Occipital lobe (tissue), 2 donors: ENCODE measurements around the gene UMPS. TPM values are rescaled to one million over a fixed set of nuclear protein-coding genes. Genes with fewer than 3 reads are reported as not detected.

ENCODE experiments used
- DNase-seq: peaks from one replicate; lab custom pipeline; 2025; lab: John Stamatoyannopoulos, UW
- total RNA-seq: library from RNA; depleted of rRNA; stranded (reverse); fragments of >200 nt; gene quantifications from one replicate; pipeline ENCODE4 v1.2.3, GENCODE V29; 2014

Gene UMPS
- total RNA-seq = 59.9 TPM

DNA sequence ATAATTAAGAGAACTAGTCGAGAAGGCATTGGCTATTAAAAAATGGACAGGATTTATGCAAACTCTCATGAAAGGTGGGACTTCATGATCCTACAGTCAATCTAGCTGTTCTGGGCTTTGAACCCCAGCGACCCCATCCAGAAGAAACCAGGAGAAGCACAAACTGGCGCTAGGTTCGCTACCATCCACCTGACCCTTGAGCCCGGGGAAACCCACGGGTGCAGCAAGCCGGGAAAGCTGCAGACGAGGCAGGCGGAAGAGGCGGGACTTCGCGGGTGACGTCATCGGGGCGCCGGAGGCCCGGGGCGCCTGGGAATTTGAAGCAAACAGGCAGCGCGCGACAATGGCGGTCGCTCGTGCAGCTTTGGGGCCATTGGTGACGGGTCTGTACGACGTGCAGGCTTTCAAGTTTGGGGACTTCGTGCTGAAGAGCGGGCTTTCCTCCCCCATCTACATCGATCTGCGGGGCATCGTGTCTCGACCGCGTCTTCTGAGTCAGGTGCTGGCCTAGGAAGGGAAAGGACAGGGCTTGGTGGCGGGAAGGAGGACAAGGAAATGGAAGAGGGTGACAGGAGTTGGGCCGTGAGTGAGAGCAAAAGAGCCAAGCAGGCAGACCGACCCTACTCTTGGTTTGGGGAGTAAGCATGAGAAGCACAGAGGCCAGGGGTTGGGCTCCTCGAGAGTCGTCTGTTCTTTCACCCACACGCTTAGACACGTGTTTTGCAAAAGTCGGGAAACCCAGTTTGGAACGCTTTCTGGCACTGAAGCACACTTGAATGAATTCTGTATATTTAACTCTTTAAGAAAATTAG is at the start of gene UMPS:
UMPS (plus strand) TSS at position 324 of the 812 bp plus-strand sequence; CDS start at position 344, 20 bp downstream.
- DNase-seq = peak; percentile 78

DNA sequence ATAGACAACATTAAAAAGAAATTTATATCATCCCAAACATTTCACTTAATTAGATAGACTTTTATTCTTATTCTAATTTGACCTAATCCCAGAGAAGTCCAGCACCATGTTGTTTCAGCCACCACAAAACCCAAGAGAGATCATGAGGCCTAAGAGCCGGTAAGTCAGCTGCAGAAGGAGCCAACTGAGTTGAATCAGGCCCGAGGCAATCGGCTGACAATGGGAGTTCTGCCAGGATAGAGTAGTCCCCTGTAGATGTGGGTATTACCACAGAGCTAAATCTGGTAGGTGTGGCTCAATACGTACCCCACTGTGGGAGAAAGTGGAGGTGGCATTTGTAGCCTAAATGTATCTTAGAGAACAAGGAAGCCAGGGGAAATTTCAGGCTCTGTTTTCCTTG is 49.7 kb upstream of the UMPS start:
- no peak for DNase-seq

DNA sequence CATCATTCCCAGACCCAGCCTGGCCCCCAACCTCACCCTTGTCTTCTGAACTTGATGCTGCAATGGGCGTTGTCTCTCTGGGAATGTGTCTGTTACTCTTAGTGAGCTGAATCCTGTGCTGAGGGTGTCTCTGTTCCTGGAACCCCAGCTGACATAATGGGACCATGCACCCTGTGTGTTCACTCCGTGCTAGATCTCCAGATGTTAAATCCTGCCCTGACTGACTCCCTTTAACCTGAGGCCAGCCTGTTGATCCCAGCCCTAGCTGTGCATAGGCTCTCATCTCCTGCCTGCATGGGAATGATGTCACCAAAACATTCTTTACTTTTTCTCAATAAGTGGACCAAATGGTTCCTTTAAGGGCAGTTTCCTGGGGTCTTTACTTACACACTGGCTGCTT is 48.0 kb upstream of the UMPS start:
- no peak for DNase-seq

DNA sequence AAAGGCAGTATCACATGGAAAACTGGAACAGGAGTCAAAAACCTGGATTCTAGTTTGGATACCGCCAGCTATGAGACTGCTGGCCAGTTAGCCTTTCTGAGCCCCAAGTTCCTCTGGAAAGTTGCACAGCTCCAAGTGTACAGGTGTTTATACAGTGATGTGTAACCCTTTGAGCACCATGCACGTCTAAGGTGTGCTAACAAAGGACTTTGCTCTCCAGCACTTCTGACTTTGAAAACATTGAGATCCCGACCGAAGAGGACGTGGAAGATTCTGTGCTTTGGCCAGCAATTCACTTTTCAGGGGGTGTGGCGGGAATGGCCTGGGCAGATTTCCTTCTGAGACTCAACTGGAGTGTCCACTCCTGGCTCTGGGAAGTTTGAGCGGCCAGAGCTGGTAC is 45.8 kb upstream of the UMPS start:
- DNase-seq = no peak

DNA sequence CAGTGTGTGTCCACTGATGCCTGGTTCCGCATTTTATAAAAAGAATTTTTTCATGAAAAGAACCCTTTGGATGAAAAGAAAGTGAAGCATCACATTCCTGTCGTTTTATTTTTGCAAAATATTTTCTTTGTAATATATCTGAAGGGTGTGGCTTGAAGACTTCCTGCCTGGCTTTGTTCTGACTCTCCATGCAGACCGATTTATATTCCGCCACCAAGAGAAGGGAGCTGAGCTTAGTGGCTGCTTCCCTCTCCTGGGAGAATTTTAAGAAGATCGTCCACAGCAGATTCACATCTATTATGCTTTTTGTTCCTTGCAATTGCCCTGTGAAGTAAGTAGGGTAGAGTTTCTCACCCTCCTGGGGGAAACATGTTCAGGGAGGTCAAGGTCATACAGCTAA is 45.2 kb upstream of the UMPS start:
- DNase-seq = no peak

DNA sequence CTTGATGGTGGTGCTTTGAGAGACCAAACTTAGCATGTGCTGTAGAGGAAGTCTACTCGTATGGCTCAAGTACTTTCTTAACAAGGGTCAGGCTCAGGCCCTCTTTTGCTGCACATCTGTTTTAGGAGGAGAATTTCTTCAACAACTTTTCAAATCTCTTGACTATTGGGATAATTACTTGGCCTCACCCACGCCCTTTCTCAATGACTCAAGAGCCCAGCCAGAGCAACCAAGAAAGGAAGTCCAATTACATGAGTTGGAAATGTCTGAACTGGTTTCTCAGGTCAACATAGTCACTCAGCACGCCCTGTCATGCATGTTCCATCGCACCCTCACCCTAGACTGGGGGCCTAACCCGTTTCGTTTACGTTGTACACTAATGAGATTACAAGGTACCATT is 44.8 kb upstream of the UMPS start:
- no peak for DNase-seq

DNA sequence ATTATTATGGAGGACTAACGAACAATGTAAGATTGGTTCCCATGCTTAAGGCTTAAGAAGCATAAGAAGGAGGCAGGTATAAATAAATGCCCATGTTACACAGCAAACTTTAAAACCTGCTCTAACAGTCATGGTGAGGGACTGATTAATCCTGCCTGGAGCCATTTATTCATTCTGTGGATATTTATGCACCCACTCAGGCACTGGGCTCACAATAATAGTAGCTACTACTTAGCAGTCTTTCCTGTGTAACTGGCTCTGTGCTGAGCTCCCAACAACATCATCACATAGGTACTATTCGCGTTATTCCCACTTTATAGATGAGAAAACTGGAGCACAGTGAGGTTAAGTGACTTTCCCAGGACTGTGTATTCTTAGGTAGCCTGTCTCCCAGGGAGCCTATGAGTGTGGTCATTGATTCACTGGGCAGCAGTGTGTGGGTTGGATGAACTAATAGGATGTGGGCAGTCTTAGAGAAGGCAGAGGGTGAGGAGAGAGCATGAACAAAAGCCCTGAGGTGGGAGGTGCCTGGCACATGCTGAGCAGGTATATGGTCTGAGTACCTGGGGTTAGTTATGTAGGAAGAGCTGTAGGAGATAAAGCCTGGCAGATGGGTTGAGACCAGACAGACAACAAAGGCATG is 44.1 kb upstream of the UMPS start:
- no peak for DNase-seq

DNA sequence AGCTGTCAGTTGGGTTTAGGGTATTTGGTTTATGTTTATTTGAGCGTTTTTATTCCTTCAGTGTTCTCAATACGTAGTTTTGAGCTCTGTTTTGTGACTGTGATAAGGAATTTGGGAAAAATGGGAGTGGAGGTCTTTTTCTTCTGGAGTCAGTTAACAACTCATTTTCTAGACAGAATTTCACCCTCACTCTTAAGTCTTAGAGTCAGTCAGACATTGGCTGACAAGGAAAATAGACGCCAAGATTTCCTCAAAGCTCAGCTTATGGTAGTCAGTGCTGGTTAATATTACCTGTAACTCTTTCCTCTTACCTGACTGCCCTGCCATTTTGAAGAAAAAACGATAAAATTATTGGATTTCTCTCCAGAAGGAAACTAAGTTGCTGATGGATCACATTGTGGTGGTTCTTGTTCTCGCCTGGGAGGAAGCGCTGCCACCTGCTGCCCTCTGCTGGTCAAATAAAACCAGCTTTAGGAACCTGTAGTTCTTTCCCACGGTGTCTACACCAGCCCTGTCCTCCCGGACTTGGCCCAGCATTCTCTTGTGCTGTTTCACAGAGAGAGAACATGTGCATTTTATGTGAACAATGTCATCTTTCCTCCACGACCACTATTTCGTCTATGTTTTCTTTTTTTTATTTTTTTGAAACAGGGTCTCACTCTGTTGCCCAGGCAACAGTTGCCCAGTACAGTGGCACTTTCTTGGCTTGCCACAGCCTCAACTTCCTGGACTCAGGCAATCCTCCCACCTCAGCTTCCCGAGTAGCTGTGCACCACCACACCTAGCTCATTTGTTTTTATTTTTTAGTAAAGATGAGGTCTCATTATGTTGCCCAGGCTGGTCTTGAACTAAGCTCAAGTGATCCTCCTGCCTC is 41.4 kb upstream of the UMPS start:
- peak; percentile 68 for DNase-seq

DNA sequence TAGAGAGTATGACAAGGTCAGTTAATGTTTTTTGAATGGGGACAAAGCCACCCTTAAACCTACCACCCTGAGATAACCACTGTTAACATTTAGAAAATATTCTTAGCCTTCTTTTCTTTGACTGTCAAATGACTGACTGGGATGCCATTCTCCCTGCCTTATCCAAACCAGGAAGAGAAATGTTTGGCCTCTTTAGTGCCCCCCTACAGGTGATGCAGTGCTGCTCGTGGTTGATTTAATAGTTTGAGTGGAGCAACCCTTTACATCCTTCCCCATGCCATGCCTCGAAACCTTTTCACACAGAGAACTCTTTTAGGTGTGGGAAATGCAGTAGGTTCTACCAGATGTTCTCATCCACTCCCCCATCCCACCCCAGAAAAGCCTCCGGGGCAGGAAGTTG is 38.7 kb upstream of the UMPS start:
- DNase-seq = no peak

DNA sequence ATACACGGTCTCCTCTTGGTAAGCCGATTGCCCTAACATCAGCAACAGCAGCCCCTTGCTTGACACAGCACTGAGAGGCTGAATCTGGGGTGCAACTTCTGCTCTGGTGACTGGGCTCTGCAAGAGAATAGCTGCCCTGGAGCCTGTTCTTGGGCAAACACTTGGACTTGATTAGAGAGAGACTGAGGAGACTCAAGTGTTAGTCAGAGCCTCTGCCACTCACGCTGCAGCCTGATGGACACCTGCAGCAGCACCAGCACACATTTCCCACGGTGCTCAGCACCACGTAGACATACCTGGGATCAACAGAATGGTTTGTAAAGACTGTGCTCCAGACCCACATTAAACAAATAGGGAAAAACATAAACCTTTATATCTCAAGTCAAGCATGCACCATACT is 35.8 kb upstream of the UMPS start:
- DNase-seq = no peak

DNA sequence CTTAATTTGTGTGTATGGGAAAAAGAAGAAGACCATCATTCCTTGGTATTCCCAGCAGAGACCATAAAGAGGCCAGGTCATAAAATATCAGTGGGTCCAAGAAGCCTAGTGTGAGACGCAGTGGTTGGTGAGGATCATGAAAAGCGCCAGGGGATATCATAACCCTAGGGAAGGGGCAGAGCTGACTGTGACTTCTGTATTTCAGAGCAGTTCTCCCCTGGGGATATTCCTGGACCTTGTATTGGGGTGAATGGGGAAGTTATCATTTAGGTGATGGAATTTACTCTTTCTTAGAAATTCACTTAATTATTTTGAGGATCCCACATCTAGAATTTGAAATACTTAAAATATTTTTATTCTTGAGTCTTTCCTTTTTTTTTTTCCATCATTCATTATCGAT is 34.9 kb upstream of the UMPS start:
- no peak for DNase-seq

DNA sequence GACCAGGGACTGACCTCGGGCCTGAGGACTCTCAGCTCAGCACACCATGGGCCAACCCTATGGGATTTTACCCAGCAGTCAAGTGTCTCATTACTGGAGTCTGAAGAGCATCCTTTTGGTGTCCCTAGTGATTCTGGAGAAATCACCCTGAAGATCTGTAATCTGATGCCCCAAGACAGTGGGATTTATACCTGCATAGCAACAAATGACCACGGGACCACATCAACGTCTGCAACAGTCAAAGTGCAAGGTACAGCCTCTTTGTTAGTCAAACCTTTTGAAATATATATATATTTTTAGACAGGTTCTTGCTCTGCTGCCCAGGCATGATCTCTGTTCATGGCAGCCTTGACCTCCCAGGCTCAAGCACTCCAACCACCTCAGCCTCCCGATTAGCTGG is 34.2 kb upstream of the UMPS start:
- DNase-seq = no peak

DNA sequence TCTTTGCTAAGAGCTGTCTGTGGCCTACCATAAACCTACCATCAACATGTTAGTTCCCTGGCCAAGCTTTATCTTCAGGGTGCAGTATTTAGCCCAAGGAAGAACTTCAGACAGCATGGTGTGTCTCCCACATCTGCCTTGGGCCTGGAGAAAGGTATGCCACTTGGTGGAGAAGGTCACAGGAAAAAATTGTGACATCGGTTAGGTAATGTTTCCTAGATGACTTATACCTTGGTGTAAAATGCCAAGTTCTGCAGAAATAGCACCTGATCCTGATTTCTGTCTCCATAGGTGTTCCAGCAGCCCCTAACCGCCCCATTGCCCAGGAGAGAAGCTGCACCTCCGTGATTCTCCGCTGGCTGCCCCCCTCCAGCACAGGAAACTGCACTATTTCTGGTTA is 33.0 kb upstream of the UMPS start:
- DNase-seq = no peak

DNA sequence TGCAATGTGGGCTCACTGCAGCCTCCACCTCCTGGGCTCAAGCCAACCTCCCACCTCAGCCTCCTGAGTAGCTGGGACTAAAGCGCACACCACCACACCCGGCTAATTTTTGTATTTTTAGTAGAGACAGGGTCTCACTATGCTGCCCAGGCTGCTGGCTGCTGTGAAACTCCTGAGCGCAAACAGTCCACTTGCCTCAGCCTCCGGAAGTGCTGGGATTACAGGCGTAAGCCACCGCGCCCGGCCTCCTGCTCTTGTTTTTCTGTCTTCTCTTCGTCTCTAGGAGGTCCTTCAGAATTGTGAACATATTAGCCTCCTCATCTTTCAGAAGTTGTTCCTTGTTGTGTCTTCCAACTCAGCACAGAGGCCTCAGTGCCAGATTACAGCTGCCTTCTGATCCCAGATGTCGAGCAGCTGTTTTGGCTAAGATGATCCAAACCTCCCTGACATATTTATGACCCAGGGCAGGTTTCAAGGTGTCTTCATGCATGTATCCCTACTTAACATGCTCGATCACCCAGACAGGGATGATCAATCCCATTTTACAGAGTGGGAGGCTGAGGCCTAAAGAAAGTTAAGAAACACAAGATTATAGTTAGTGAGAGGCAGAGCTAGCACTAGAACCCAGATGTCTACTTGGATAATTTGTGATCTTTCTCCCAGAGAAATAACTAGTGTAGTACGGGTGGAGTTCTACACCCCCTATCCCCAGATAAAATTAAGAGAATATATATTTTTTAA is 32.1 kb upstream of the UMPS start:
- no peak for DNase-seq

DNA sequence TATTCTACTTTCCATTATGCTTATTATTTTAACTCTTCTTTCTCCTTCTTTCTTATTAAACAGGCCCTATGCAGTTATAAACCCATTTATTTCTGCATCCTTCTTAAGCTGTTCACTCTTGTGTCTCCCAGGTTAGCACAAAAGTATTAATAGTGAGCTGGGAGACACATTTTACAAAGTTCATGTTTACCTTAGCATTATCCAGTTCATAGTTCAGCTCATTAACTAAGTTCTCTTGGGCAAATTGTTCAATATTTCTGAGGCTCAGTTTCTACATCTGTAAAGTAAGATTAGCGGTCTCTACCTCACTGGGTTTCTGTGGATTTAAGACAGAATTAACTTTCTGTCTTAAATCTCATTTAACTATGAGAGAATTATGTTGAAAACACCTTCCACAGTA is 31.2 kb upstream of the UMPS start:
- no peak for DNase-seq

DNA sequence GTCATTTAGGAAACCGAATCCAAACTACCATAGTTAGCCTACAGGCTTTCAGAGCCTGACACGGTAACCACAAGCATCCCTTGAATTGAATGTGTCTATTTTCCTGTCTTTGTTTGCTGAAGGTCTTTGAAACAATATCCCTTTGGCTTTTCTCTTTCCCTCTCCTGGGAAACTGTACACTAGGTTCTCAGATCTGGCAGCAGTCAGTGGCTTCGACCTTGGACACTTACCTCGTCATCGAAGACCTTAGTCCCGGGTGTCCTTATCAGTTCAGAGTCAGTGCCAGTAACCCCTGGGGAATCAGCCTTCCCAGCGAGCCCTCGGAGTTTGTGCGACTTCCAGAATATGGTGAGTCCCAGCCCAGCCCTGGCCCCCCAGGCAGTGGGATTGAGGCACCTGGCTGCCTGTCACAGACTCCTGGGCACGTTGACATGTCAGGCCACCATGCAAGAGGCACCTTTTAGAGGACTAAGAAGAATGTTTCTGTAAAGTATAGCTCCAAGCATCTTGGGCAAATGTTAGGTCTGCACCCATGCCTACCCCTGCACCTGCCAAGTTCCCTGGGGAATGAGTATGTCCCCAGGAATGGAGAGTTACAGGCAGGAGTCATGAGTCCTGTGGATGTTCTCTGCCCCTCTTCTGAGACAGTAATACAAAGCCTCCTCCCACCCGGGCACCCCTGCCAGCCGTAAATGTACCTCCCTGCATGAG is 30.4 kb upstream of the UMPS start:
- no peak for DNase-seq

DNA sequence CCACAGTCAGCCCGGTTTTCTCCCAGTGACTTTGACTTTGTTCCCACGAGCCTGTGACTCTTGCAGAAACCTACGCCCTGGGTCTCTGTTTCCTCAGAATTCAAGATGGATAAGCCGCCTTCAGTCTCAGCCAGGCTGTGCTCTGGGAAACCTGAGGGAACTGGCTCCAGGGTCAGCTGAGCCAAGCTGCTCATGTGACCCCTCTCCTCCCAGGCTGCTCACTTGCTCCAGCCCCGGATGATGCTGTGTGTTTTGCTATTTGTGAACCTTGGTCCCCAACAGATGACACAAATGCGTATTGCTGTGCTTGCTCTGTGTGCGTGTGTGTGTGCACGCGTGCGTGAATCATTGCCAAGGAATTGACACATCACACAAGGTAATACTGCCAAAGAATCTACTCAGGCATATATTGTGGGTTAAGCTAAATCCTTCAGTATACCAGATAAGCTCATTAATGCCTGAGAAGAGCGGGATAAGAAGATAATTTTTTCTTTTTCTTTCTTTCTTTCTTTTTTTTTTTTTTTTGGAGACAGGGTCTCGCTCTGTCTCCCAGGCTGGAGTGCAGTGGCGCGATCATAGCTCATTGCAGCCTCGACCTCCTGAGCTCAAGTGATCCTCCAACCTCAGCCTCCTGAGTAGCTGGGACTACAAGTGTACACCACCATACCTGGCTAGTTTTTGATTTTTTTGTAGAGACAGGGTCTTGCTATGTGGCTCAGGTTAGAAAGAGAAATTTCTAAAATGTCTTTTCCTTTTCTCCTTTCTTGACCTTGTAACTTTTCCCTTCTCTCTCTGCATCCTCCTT is 29.2 kb upstream of the UMPS start:
- DNase-seq = no peak

DNA sequence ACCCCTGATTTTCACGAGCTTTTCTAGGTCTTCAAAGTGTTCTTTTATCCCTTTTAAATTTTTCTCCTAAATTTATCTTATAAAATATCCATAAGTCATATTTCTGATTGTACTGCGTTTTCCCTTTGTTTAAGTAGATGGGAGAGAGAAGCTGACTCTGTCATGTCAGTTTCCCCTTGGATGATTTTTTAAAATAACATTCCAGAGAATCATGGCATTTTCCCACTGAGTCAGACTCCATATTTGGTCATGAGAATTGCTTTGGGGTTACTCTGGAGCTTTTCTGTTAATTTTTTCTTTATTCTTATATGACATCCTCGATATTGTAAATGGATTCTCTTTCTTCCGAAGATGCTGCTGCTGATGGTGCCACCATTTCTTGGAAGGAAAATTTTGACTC is 28.6 kb upstream of the UMPS start:
- no peak for DNase-seq

DNA sequence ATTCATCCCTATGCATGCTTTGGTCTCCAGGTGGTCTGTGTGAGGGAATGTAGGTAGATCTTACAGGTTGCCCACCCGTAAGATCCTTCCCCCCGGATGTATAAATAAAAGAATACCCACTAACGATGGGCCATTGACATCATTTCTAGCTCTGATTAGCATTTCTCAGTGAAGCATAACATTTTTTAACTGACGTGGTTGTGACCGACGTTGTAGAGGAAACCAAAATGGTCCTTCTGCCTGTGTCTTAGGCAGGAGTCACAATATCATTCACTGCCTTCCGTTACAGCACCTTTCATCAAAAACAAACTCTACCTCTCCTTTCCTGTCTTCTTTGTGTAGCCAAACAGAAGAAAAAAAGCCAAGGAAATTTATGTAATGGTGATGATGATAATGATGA is 27.3 kb upstream of the UMPS start:
- no peak for DNase-seq

DNA sequence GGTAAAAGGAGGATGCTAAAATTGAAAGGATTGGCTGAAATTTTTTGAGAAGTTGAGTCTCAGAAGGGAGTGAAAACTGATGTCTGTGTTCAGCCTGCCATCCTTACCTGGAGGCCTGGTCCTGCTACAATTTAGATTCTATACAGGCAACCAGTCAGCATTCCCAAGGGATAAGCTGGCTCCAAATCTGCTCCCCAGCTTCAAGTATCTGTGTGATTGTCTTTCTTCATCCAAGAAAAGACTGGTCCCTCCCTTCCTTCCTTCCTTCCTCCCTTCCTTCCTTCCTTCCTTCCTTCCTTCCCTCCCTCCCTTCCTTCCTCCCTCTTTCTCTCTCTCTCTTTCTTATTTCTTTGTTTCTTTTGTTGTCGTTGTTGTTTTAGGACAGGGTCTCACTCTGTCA is 24.7 kb upstream of the UMPS start:
- DNase-seq = no peak
